Measurements from ENCODE around the gene JARID2. TPM values are rescaled to one million over a fixed set of nuclear protein-coding genes. Genes with fewer than 3 reads are reported as not detected.

The JARID2 gene
- total and polyA plus RNA-seq, 2 of the 13 experiments (the other 11 are each of a cell fraction or from before 2014, with no cell fraction given), result 7.5 to 10.3 TPM

- TF ChIP-seq NFYC (CRISPR knock-in tag; IDR thresholded peaks at IDR 0.05), result no peak
- TF ChIP-seq SAP130 (CRISPR knock-in tag; IDR thresholded peaks at IDR 0.05; ENCODE audit: low read depth), result peak; percentile 64
- TF ChIP-seq PAX8 (CRISPR knock-in tag; IDR thresholded peaks at IDR 0.05; ENCODE audit: borderline replicate concordance), result no peak
- TF ChIP-seq ELK4 (CRISPR knock-in tag; IDR thresholded peaks at IDR 0.05; ENCODE audit: borderline replicate concordance), result no peak
- no peak for TF ChIP-seq ARNT2 (CRISPR knock-in tag; IDR thresholded peaks at IDR 0.05; ENCODE audit: low read depth)
- no peak for TF ChIP-seq SNAPC4 (CRISPR knock-in tag; IDR thresholded peaks at IDR 0.05)
- TF ChIP-seq PITX1 (CRISPR knock-in tag; IDR thresholded peaks at IDR 0.05), result peak; percentile 71; the same call in 1 of the 2 replicates
- TF ChIP-seq ELF3 (CRISPR knock-in tag; IDR thresholded peaks at IDR 0.05), result peak; percentile 43; the same call in 1 of the 2 replicates
- no peak for TF ChIP-seq ZBTB3 (CRISPR knock-in tag; IDR thresholded peaks at IDR 0.05; ENCODE audit: borderline replicate concordance, low read depth)
- TF ChIP-seq HNF4A (CRISPR knock-in tag; IDR thresholded peaks at IDR 0.05), result peak; percentile 62
- TF ChIP-seq ZNF790 (CRISPR knock-in tag; IDR thresholded peaks at IDR 0.05; ENCODE audit: borderline replicate concordance), result no peak
- no peak for TF ChIP-seq ZNF614 (CRISPR knock-in tag; IDR thresholded peaks at IDR 0.05; ENCODE audit: borderline replicate concordance)
- no peak for TF ChIP-seq ATF7-NPFF (CRISPR knock-in tag; IDR thresholded peaks at IDR 0.05; ENCODE audit: low read depth)
- TF ChIP-seq MED8 (CRISPR knock-in tag; IDR thresholded peaks at IDR 0.05; ENCODE audit: insufficient replicate concordance), result no peak
- TF ChIP-seq SYNCRIP (IDR thresholded peaks at IDR 0.05; ENCODE audit: insufficient read depth, low read depth, low read length), result no peak
- TF ChIP-seq ZBTB20 (CRISPR knock-in tag; IDR thresholded peaks at IDR 0.05; ENCODE audit: borderline replicate concordance, low read depth), result peak; percentile 77; the same call in 1 of the 2 replicates
- peak; percentile 36; the same call in 1 of the 2 replicates for TF ChIP-seq FOSL1 (CRISPR knock-in tag; IDR thresholded peaks at IDR 0.05; ENCODE audit: borderline replicate concordance)
- TF ChIP-seq MIER3 (CRISPR knock-in tag; IDR thresholded peaks at IDR 0.05; ENCODE audit: borderline replicate concordance), result peak; percentile 16; the same call in 1 of the 2 replicates
- no peak for TF ChIP-seq SKIL (CRISPR knock-in tag; IDR thresholded peaks at IDR 0.05; ENCODE audit: borderline replicate concordance)
- no peak for TF ChIP-seq JDP2 (CRISPR knock-in tag; IDR thresholded peaks at IDR 0.05; ENCODE audit: borderline replicate concordance)
Observed at GRCh38 chr6:15279047-15279661, 33.3 kb downstream of the JARID2 start (continued).

Data from HepG2 (cell line).